Activated naive CD4-positive, alpha-beta T cell treated with anti-CD3 and anti-CD28 coated beads, Interleukin-2, amount 50 U/mL, for 16 hours (primary cell): Measurements from ENCODE around the gene RRH.
"Not testable (repeated sequence)": the region's sequence is repeated elsewhere in the genome, so short reads cannot be mapped to it uniquely, and the experiment has no call there.

Experiments
- DNase-seq: peaks from one replicate; pipeline ENCODE4 v3.0.0-alpha.2; 2020

Gene RRH

GRCh38 chr4:109846395-109847098 lies 18.8 kb downstream of the RRH start:
- no peak for DNase-seq

- no peak for DNase-seq
Observed at GRCh38 chr4:109847896-109848442, 20.2 kb downstream of the RRH start, which contains the start of gene LRIT3. TSS of gene LRIT3 (plus strand) at chr4:109848107. CDS start at chr4:109848202, 95 bp downstream.

- no peak for DNase-seq
Observed at GRCh38 chr4:109848501-109848900, 20.7 kb downstream of the RRH start.

GRCh38 chr4:109850601-109851000 lies 22.8 kb downstream of the RRH start:
- no peak for DNase-seq

- DNase-seq: not testable (repeated sequence)
Observed at GRCh38 chr4:109859426-109860300, 31.9 kb downstream of the RRH start.

- no peak for DNase-seq
Observed at GRCh38 chr4:109861271-109861670, 33.5 kb downstream of the RRH start.

GRCh38 chr4:109861916-109862511 lies 34.2 kb downstream of the RRH start:
- DNase-seq: no peak

- DNase-seq: no peak
Observed at GRCh38 chr4:109864134-109864533, 36.4 kb downstream of the RRH start.

- no peak for DNase-seq
Observed at GRCh38 chr4:109870061-109870460, 42.3 kb downstream of the RRH start.

- DNase-seq: no peak
Observed at GRCh38 chr4:109872065-109872464, 44.3 kb downstream of the RRH start.

GRCh38 chr4:109872950-109873656 lies 45.3 kb downstream of the RRH start:
- DNase-seq: no peak

- no peak for DNase-seq
Observed at GRCh38 chr4:109873791-109874514, 46.2 kb downstream of the RRH start.

- no peak for DNase-seq
Observed at GRCh38 chr4:109875106-109875505, 47.3 kb downstream of the RRH start.

GRCh38 chr4:109875553-109875952 lies 47.8 kb downstream of the RRH start:
- DNase-seq: not testable (repeated sequence)

GRCh38 chr4:109876634-109877265 lies 49.0 kb downstream of the RRH start:
- DNase-seq: no peak

- no peak for DNase-seq
Observed at GRCh38 chr4:109877400-109877799, 49.6 kb downstream of the RRH start.

- DNase-seq: no peak
Observed at GRCh38 chr4:109878355-109878754, 50.6 kb downstream of the RRH start.

GRCh38 chr4:109879081-109879480 lies 51.3 kb downstream of the RRH start:
- DNase-seq: no peak

GRCh38 chr4:109879636-109880314 lies 52.0 kb downstream of the RRH start:
- DNase-seq: no peak

- no peak for DNase-seq
Observed at GRCh38 chr4:109886303-109886702, 58.5 kb downstream of the RRH start.

- no peak for DNase-seq
Observed at GRCh38 chr4:109887071-109887470, 59.3 kb downstream of the RRH start.
